Measurements from ENCODE around the gene MAPK7. TPM values are rescaled to one million over a fixed set of nuclear protein-coding genes. Genes with fewer than 3 reads are reported as not detected.

MAPK7 gene
- total RNA-seq, 4 donors from 2014 or later = 11.4 to 24.3 (median 17.1) TPM

GRCh38 chr17:19371259-19372010 is 6.9 kb upstream of the MAPK7 start:
- TF ChIP-seq CTCF (IDR thresholded peaks at IDR 0.05; ENCODE audit: low read depth) = no peak

GRCh38 chr17:19372011-19372370 is 6.3 kb upstream of the MAPK7 start:
- no peak for TF ChIP-seq CTCF (IDR thresholded peaks at IDR 0.05; ENCODE audit: low read depth)

GRCh38 chr17:19372439-19372838 is 5.9 kb upstream of the MAPK7 start:
- no peak for TF ChIP-seq CTCF (IDR thresholded peaks at IDR 0.05; ENCODE audit: low read depth)

GRCh38 chr17:19372866-19373504 is 5.3 kb upstream of the MAPK7 start:
- no peak for TF ChIP-seq CTCF (IDR thresholded peaks at IDR 0.05; ENCODE audit: low read depth)

GRCh38 chr17:19374136-19374535 is 4.2 kb upstream of the MAPK7 start:
- no peak for TF ChIP-seq CTCF (IDR thresholded peaks at IDR 0.05; ENCODE audit: low read depth)

GRCh38 chr17:19375732-19376131 is 2.6 kb upstream of the MAPK7 start:
- no peak for TF ChIP-seq CTCF (IDR thresholded peaks at IDR 0.05; ENCODE audit: low read depth)

GRCh38 chr17:19376811-19377210 is 1.5 kb upstream of the MAPK7 start:
- no peak for TF ChIP-seq CTCF (IDR thresholded peaks at IDR 0.05; ENCODE audit: low read depth)

All from subcutaneous adipose tissue (tissue), 4 donors.